ENCODE data around the gene CHMP2B. TPM values are rescaled to one million over a fixed set of nuclear protein-coding genes. Genes with fewer than 3 reads are reported as not detected.

The CHMP2B gene
- total and polyA plus RNA-seq, 2 of the 4 experiments (the other 2 are of a cell fraction), result 6.8 to 14.0 TPM

- Histone ChIP-seq H3K4ac (ENCODE audit: low read depth, low read length) (no peak overlapping the region), H3K4me2 (ENCODE audit: low read depth, low read length) (no peak overlapping the region), H3K18ac (ENCODE audit: low read depth, low read length) (no peak overlapping the region), H3K36me3 (ENCODE audit: control insufficient read depth, insufficient read depth, low read length) (no peaks in the 10 kb centered on the region), H3K23ac (ENCODE audit: low read depth, low read length) (no peak overlapping the region), H4K5ac (ENCODE audit: low read depth, low read length) (no peak overlapping the region), H4K91ac (ENCODE audit: insufficient read depth, low read depth, low read length) (no peak overlapping the region), H4K8ac (ENCODE audit: low read depth in 2 of 2, low read length in 2 of 2) (no peak overlapping the region), H2AK5ac (ENCODE audit: low read depth, low read length) (no peak overlapping the region), H3K27me3 (ENCODE audit: control insufficient read depth, insufficient read depth, low read length) (no peaks in the 10 kb centered on the region; the same call in 1 of the 2 replicates), H3K79me1 (ENCODE audit: low read depth in 1 of 2, low read length in 2 of 2) (no peaks in the 10 kb centered on the region), H4K20me1 (ENCODE audit: insufficient read depth, low read length) (no peaks in the 10 kb centered on the region), H2AK9ac (replicated peaks; ENCODE audit: low read depth, low read length, poor library complexity) (no peak overlapping the region), H3K9me3 (ENCODE audit: control insufficient read depth, insufficient read depth, low read length) (no peaks in the 10 kb centered on the region), H3K9me1 (ENCODE audit: insufficient read depth, low read length) (no peaks in the 10 kb centered on the region), H2BK15ac (ENCODE audit: low read depth, low read length) (no peak overlapping the region), H3K4me1 (ENCODE audit: control insufficient read depth, insufficient read depth, low read length) (no peaks in the 10 kb centered on the region), H2BK20ac (ENCODE audit: low read depth, low read length) (no peak overlapping the region), H2AFZ (replicated peaks; ENCODE audit: low read length, poor library complexity) (no peak overlapping the region), H3K56ac (ENCODE audit: extremely low read depth, insufficient read depth, low read length) (no peak overlapping the region), H3K14ac (replicated peaks; ENCODE audit: low read depth, low read length) (no peak overlapping the region), H2BK120ac (ENCODE audit: low read depth, low read length) (no peak overlapping the region), H3K27ac (ENCODE audit: insufficient read depth, low read length) (no peak overlapping the region), H3K9ac (ENCODE audit: low read depth, low read length) (no peak overlapping the region), H3K4me3 (ENCODE audit: insufficient read depth, low read depth, low read length) (no peak overlapping the region), H2BK5ac (ENCODE audit: low read depth, low read length, poor library complexity, severe bottlenecking) (no peak overlapping the region)
- no TSS peak for BruUV-seq (replicated peaks)
- POLR2A ChIA-PET (ENCODE audit: unreplicated experiment), result no interaction called here
- dilution Hi-C loops (cut with HindIII; ENCODE audit: low sequenced_read_pairs, unreplicated experiment), result no loop called here
- ATAC-seq (ENCODE audit: low read depth) (no peak), DNase-seq (no peak)
- CTCF ChIA-PET, result interaction anchor here (0.7 kb wide), 1 partner anchor 187 kb away, joined by 4 read pairs; no protein-coding TSS in a partner anchor
- no peak for TF ChIP-seq BHLHE40 (IDR thresholded peaks at IDR 0.05; ENCODE audit: low read depth, low read length)
- no peak for TF ChIP-seq CHD1 (IDR thresholded peaks at IDR 0.05; ENCODE audit: low read depth, low read length)
- no peak for TF ChIP-seq RFX5 (IDR thresholded peaks at IDR 0.05; ENCODE audit: low read depth, low read length)
- no peak for TF ChIP-seq MAFK (IDR thresholded peaks at IDR 0.05; ENCODE audit: low read depth, low read length)
- no peak for TF ChIP-seq SMC3 (IDR thresholded peaks at IDR 0.05; ENCODE audit: low read depth, low read length)
- no peak for TF ChIP-seq MAZ (IDR thresholded peaks at IDR 0.05; ENCODE audit: borderline replicate concordance, low read depth, low read length)
- no peak for TF ChIP-seq CEBPB (IDR thresholded peaks at IDR 0.05; ENCODE audit: low read depth, low read length)
- no peak for TF ChIP-seq ELK1 (IDR thresholded peaks at IDR 0.05; ENCODE audit: borderline replicate concordance, low read depth, low read length)
- TF ChIP-seq NFE2L2 (IDR thresholded peaks at IDR 0.05; ENCODE audit: low read depth, low read length), result no peak
- no peak for TF ChIP-seq MXI1 (IDR thresholded peaks at IDR 0.05; ENCODE audit: borderline replicate concordance, low read depth, low read length)
- no peak for TF ChIP-seq RAD21 (IDR thresholded peaks at IDR 0.05; ENCODE audit: low read length)
- TF ChIP-seq USF2 (IDR thresholded peaks at IDR 0.05; ENCODE audit: low read depth, low read length), result no peak
- no peak for TF ChIP-seq CTCF (conservative IDR thresholded peaks at IDR 0.05; ENCODE audit: low read depth, low read length)
- no peak for TF ChIP-seq POLR2A (IDR thresholded peaks at IDR 0.05; ENCODE audit: low read depth, low read length)
- no peak for TF ChIP-seq RCOR1 (IDR thresholded peaks at IDR 0.05; ENCODE audit: insufficient replicate concordance, low read length)
- WGBS, 2 experiments (ENCODE audit: extremely low coverage in 2 of 2, insufficient read length in 1 of 2), result no CpG with 5 or more reads among the region's 2 CpGs
- in situ Hi-C loops (cut with MboI; ENCODE audit: low sequenced_read_pairs), result no loop called here
- intact Hi-C loops (cut with micrococcal nuclease), result no loop called here
These were observed 18.0 kb upstream of the CHMP2B start for GRCh38 chr3:87209111-87209510.
